22Rv1 (cell line): ENCODE measurements around the gene COX19.
"Not testable (repeated sequence)": the region's sequence is repeated elsewhere in the genome, so short reads cannot be mapped to it uniquely, and the experiment has no call there.

Source experiments
- H3K27ac ChIP-seq: fragments of 450-650 bp; 2 replicates; pipeline ENCODE4 v1.5.1; 2017
- CTCF ChIP-seq: fragments of 450-650 bp; IDR thresholded peaks from 2 replicates; pipeline ENCODE4 v1.5.1; 2017; ENCODE audit warnings: mild to moderate bottlenecking
- ZFX ChIP-seq: fragments of 450-650 bp; IDR thresholded peaks from 2 replicates; pipeline ENCODE4 v1.6.1; 2017; ENCODE audit warnings: antibody characterized with exemption, borderline replicate concordance

COX19 gene

GRCh38 chr7:1008733-1009363 lies 33.5 kb upstream of the COX19 start:
- TF ChIP-seq CTCF: no peak
- no peak for TF ChIP-seq ZFX
- H3K27ac ChIP-seq: peak overlapping the region; percentile 35; the same call in 1 of the 2 replicates

- H3K27ac ChIP-seq: peak overlapping the region; percentile 35; the same call in 1 of the 2 replicates
- no peak for TF ChIP-seq CTCF
- TF ChIP-seq ZFX: no peak
Observed at GRCh38 chr7:1007901-1008300, 32.6 kb upstream of the COX19 start.

- TF ChIP-seq ZFX: no peak
- TF ChIP-seq CTCF: no peak
- no peak overlapping the region for H3K27ac ChIP-seq
Observed at GRCh38 chr7:1005303-1005702, 30.0 kb upstream of the COX19 start.

- no peak for TF ChIP-seq ZFX
- TF ChIP-seq CTCF: no peak
- H3K27ac ChIP-seq: no peak overlapping the region
Observed at GRCh38 chr7:1004018-1004852, 28.9 kb upstream of the COX19 start.

- not testable (repeated sequence) for H3K27ac ChIP-seq
Observed at GRCh38 chr7:1002445-1002844, 27.1 kb upstream of the COX19 start.

GRCh38 chr7:1002026-1002425 lies 26.7 kb upstream of the COX19 start:
- H3K27ac ChIP-seq: not testable (repeated sequence)

GRCh38 chr7:1001069-1001770 lies 25.9 kb upstream of the COX19 start:
- not testable (repeated sequence) for H3K27ac ChIP-seq

GRCh38 chr7:999941-1000935 lies 24.9 kb upstream of the COX19 start:
- no peak overlapping the region for H3K27ac ChIP-seq
- TF ChIP-seq CTCF (no peak), ZFX (no peak)
